HG03354 (cell line): ENCODE results near the gene USP33.
"Not testable (repeated sequence)": the region's sequence is repeated elsewhere in the genome, so short reads cannot be mapped to it uniquely, and the experiment has no call there.

Experiments used
- ATAC-seq: cut with Tn5 transposase; IDR thresholded peaks from one replicate; pipeline ENCODE4 v1.9.1; 2021; ENCODE audit warnings: mild to moderate bottlenecking; ENCODE audit not compliant: unreplicated experiment, poor library complexity, severe bottlenecking

Gene USP33

GRCh38 chr1:77759071-77760028 is at the start of gene USP33:
Gene USP33 (minus strand): TSS chr1:77759852. CDS start chr1:77741697, 18,155 bp downstream.
- peak; percentile 94 for ATAC-seq

GRCh38 chr1:77803371-77803770 is 43.7 kb upstream of the USP33 start:
- ATAC-seq = no peak

GRCh38 chr1:77802026-77802425 is 42.4 kb upstream of the USP33 start:
- ATAC-seq = no peak

- no peak for ATAC-seq
Observed at GRCh38 chr1:77797991-77798390, 38.3 kb upstream of the USP33 start.

GRCh38 chr1:77796695-77797405 is 37.2 kb upstream of the USP33 start:
- ATAC-seq = no peak

- no peak for ATAC-seq
Observed at GRCh38 chr1:77794550-77794949, 34.9 kb upstream of the USP33 start.

- ATAC-seq = not testable (repeated sequence)
Observed at GRCh38 chr1:77786093-77786741, 26.6 kb upstream of the USP33 start.

- no peak for ATAC-seq
Observed at GRCh38 chr1:77783141-77783540, 23.5 kb upstream of the USP33 start.

GRCh38 chr1:77781683-77782082 is 22.0 kb upstream of the USP33 start:
- no peak for ATAC-seq

- peak; percentile 91 for ATAC-seq
Observed at GRCh38 chr1:77779529-77780281, 20.1 kb upstream of the USP33 start, which contains the start of gene MIGA1. Gene MIGA1 (plus strand): TSS chr1:77779649. CDS start chr1:77783253, 3,604 bp downstream.

- no peak for ATAC-seq
Observed at GRCh38 chr1:77776007-77776700, 16.5 kb upstream of the USP33 start.

- no peak for ATAC-seq
Observed at GRCh38 chr1:77768006-77768405, 8.4 kb upstream of the USP33 start.

GRCh38 chr1:77762072-77762476 is 2.4 kb upstream of the USP33 start:
- ATAC-seq = no peak

GRCh38 chr1:77757603-77758002 is 2.0 kb downstream of the USP33 start:
- no peak for ATAC-seq

- ATAC-seq = no peak
Observed at GRCh38 chr1:77757066-77757584, 2.5 kb downstream of the USP33 start.

GRCh38 chr1:77756052-77756754 is 3.4 kb downstream of the USP33 start:
- no peak for ATAC-seq

GRCh38 chr1:77749489-77749888 is 10.2 kb downstream of the USP33 start:
- ATAC-seq = not testable (repeated sequence)

- no peak for ATAC-seq
Observed at GRCh38 chr1:77744576-77744975, 15.1 kb downstream of the USP33 start.
